Activated CD8-positive, alpha-beta T cell treated with anti-CD3 and anti-CD28 coated beads, Interleukin-2, amount 10 ng/mL, durations not matched to agents 7 days and 5 days (primary cell): ENCODE results near the gene IFNLR1. TPM values are rescaled to one million over a fixed set of nuclear protein-coding genes. Genes with fewer than 3 reads are reported as not detected.

Experiments used
- ATAC-seq: fragments of 150-1000 bp; cut with Tn5 transposase; one replicate; pipeline ENCODE4 v1.10.0; 2021; ENCODE audit warnings: moderate library complexity
- CTCF ChIA-PET: fragments of 350-600 bp; sonication (Branson Sonifier 250); formaldehyde crosslinking; loops from one replicate; lab custom pipeline; 2021; ENCODE audit warnings: antibody characterized with exemption; lab: Charles Lee
- POLR2A ChIA-PET: fragments of 350-600 bp; sonication (Branson Sonifier 250); formaldehyde crosslinking; loops from one replicate; lab custom pipeline; 2021; ENCODE audit warnings: antibody characterized with exemption; lab: Charles Lee
- DNase-seq: peaks from one replicate; pipeline ENCODE4 v3.0.0-alpha.2; 2020
- H3K27ac Mint-ChIP-seq: one replicate; pipeline ENCODE4 v1.8.0; 2021; ENCODE audit warnings: mild to moderate bottlenecking, mixed read lengths
- H3K27me3 Mint-ChIP-seq: one replicate; pipeline ENCODE4 v1.8.0; 2021; ENCODE audit warnings: low read depth, mixed read lengths
- H3K36me3 Mint-ChIP-seq: one replicate; pipeline ENCODE4 v1.8.0; 2021; ENCODE audit warnings: low read depth, mixed read lengths
- H3K4me1 Mint-ChIP-seq: one replicate; pipeline ENCODE4 v1.8.0; 2021; ENCODE audit warnings: low read depth, mixed read lengths
- H3K4me3 Mint-ChIP-seq: one replicate; pipeline ENCODE4 v1.8.0; 2021; ENCODE audit warnings: mild to moderate bottlenecking, mixed read lengths
- H3K9me3 Mint-ChIP-seq: one replicate; pipeline ENCODE4 v1.8.0; 2022; ENCODE audit warnings: mixed read lengths; ENCODE audit not compliant: insufficient read depth
- total RNA-seq, 2 experiments: library from RNA; stranded (reverse); gene quantifications; one replicate each; pipeline ENCODE4 v1.2.3, GENCODE V29; 2021

The IFNLR1 gene
- 1 to 10 TPM; 2.6 to 4.0 TPM for total RNA-seq

GRCh38 chr1:24186993-24187790, at the start of gene IFNLR1:
TSS of gene IFNLR1 (minus strand) at chr1:24187289. CDS start at chr1:24187248, 41 bp downstream.
- H3K9me3 Mint-ChIP-seq = no peaks in the 10 kb centered on the region
- peaks cover 50% of the 10 kb centered on the region for H3K4me1 Mint-ChIP-seq
- H3K27me3 Mint-ChIP-seq = no peaks in the 10 kb centered on the region
- no peaks in the 10 kb centered on the region for H3K36me3 Mint-ChIP-seq
- peak within 1 kb of the TSS; percentile 61 for H3K27ac Mint-ChIP-seq
- ATAC-seq (peak; percentile 89), DNase-seq (peak; percentile 75)
- POLR2A ChIA-PET = interaction anchor here (0.6 kb wide), 1 partner anchor 454 kb away, joined by 3 read pairs; no protein-coding TSS in a partner anchor
- CTCF ChIA-PET = interaction anchor here (0.9 to 9.2 kb wide), 5 partner anchors 13 to 204 kb away, joined by 3 to 124 read pairs (median 12); no protein-coding TSS in a partner anchor
- H3K4me3 Mint-ChIP-seq = peak within 1 kb of the TSS; percentile 76

DNA sequence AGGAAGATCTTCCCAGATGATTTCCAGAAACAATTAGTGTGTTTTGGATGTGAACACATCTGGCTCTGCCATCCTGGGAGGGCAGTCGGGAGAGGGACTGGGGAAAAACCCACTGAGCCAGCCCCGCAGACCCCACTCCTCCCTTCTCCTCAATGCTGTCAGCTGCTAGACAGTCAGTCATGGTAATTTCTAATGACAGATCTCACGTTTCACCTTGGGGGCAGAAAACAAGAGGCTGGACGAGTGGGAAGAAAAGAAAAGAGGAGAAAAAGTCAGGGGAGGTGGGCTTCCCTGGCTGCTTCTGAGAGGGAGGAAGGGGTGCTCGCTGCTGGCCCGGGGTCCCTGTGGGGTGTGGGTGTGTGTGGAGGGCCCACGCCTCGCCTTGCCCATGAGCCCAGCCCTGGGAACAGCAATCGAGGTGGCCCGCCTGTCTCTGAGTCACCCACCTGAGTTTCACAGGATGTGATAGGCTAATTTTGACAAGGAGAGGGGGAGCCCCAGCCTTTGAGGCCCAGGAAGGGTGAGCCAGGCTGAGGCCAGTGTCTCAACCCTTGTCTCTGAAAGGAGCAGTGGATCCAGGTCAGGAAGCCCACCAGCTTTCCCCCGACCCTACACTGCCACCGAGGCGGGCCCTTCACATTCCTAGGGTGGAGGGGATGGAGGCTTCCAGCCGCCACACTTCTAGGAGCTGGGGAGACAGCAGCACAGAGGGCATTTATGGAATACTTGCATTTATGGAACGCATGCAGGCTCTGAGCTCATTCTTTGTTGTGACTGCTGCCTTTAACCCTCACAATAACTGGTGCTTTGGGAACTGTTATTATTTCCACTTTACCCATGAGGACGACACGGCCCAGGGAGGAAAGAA, 49.1 kb upstream of the IFNLR1 start:
- Mint-ChIP-seq H3K27ac (no peak overlapping the region), H3K36me3 (no peaks in the 10 kb centered on the region), H3K27me3 (peaks cover 8% of the 10 kb centered on the region)

GRCh38 chr1:24233684-24234600, 46.9 kb upstream of the IFNLR1 start:
- H3K4me3 Mint-ChIP-seq = no peak overlapping the region
- H3K36me3 Mint-ChIP-seq = no peaks in the 10 kb centered on the region
- H3K4me1 Mint-ChIP-seq = no peaks in the 10 kb centered on the region
- H3K27ac Mint-ChIP-seq = no peak overlapping the region
- POLR2A ChIA-PET = no interaction called here
- H3K9me3 Mint-ChIP-seq = no peaks in the 10 kb centered on the region
- DNase-seq = no peak
- CTCF ChIA-PET = no interaction called here
- no peak for ATAC-seq
- H3K27me3 Mint-ChIP-seq = peaks cover 9% of the 10 kb centered on the region

More for the DNA sequence above, 49.1 kb upstream of the IFNLR1 start:
- DNase-seq (no peak), ATAC-seq (peak; percentile 47)
- POLR2A ChIA-PET = no interaction called here
- CTCF ChIA-PET = no interaction called here
- H3K9me3 Mint-ChIP-seq = no peaks in the 10 kb centered on the region
- no peak overlapping the region for H3K4me3 Mint-ChIP-seq
- H3K4me1 Mint-ChIP-seq = no peaks in the 10 kb centered on the region

DNA sequence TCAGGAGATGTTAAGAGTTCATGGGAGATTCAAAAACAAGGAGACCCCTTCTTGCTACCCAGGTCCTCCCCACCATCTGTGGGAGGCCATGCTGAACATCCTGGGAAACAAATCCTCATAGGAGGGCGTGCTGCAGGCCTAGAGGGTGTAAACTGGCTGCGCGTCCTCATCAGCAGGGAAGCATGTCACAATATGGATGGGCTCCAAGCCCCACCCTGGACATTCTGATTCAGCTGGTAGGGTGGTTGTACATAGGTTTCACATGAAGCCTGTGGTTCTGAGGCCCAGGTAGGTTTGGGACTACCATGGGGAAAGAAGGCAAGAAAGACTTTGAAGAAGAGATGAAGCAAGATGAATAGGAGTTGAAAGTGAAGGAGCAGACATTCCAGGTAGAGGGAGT, 44.6 kb upstream of the IFNLR1 start:
- H3K9me3 Mint-ChIP-seq = no peaks in the 10 kb centered on the region
- H3K27me3 Mint-ChIP-seq = peaks cover 12% of the 10 kb centered on the region
- no peak for ATAC-seq
- H3K4me3 Mint-ChIP-seq = no peak overlapping the region
- POLR2A ChIA-PET = no interaction called here
- no peaks in the 10 kb centered on the region for H3K36me3 Mint-ChIP-seq
- CTCF ChIA-PET = no interaction called here
- no peaks in the 10 kb centered on the region for H3K4me1 Mint-ChIP-seq
- no peak overlapping the region for H3K27ac Mint-ChIP-seq
- no peak for DNase-seq

- DNase-seq (no peak), ATAC-seq (no peak)
- H3K27ac Mint-ChIP-seq = no peak overlapping the region
- H3K4me3 Mint-ChIP-seq = no peak overlapping the region
- H3K4me1 Mint-ChIP-seq = no peaks in the 10 kb centered on the region
- peaks cover 12% of the 10 kb centered on the region for H3K27me3 Mint-ChIP-seq
- H3K9me3 Mint-ChIP-seq = no peaks in the 10 kb centered on the region
- ChIA-PET POLR2A (no interaction called here), CTCF (interaction anchor here (0.7 to 1.5 kb wide), 2 partner anchors 78 to 163 kb away, joined by 3 to 5 read pairs; no protein-coding TSS in a partner anchor)
- no peaks in the 10 kb centered on the region for H3K36me3 Mint-ChIP-seq
Measured at GRCh38 chr1:24228311-24228710, 41.2 kb upstream of the IFNLR1 start.

DNA sequence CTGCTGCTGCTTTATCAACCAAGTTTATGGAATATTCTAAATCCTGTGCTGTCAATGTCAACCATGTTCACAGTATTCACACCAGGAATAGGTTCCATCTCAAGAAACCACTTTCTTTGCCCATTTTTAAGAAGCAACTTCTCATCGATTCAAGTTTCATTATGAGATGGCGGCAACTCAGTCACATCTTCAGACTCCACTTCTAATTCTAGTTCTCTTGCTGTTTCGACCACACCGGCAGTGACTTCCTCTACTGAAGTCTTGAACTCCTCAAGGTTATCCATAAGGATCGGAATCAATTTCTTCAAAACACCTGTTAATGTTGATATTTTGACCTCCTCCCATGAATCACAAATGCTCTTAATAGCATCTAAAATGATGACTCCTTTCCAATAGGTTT, 39.7 kb upstream of the IFNLR1 start:
- ChIA-PET POLR2A (no interaction called here), CTCF (interaction anchor here (0.7 to 1.6 kb wide), 2 partner anchors 25 to 394 kb away, joined by 3 to 5 read pairs; no protein-coding TSS in a partner anchor)
- Mint-ChIP-seq H3K27me3 (peaks cover 9% of the 10 kb centered on the region), H3K9me3 (no peaks in the 10 kb centered on the region), H3K4me3 (no peak overlapping the region), H3K27ac (no peak overlapping the region), H3K36me3 (no peaks in the 10 kb centered on the region), H3K4me1 (no peaks in the 10 kb centered on the region)
- ATAC-seq = no peak
- no peak for DNase-seq

- Mint-ChIP-seq H3K27ac (no peak overlapping the region), H3K27me3 (peaks cover 9% of the 10 kb centered on the region), H3K4me3 (no peak overlapping the region), H3K9me3 (no peaks in the 10 kb centered on the region), H3K36me3 (no peaks in the 10 kb centered on the region), H3K4me1 (no peaks in the 10 kb centered on the region)
- ATAC-seq (no peak), DNase-seq (no peak)
- ChIA-PET POLR2A (no interaction called here), CTCF (no interaction called here)
Measured at GRCh38 chr1:24224761-24225160, 37.7 kb upstream of the IFNLR1 start.

DNA sequence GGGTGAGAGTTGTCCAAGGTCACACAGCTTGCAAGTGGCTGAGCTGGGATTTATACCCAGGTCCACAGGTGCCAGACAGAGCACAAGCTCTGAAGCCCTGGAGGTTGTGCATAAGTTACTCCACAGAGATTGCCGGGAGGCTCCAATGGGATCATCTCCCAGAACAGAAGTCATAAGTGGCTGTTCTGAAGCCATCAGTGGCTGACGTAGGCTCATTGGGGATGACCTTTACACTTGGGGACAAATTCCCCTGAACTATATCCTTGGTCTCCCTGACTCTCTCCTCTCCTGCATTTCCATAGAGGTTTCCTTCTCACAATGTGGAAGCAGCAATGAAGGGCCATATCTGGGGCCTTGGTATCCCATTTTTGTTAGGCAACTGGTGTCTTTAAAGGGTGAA, 37.0 kb upstream of the IFNLR1 start:
- peaks cover 9% of the 10 kb centered on the region for H3K27me3 Mint-ChIP-seq
- CTCF ChIA-PET = interaction anchor here (2.9 kb wide), 1 partner anchor 24 kb away, joined by 11 read pairs; no protein-coding TSS in a partner anchor

DNA sequence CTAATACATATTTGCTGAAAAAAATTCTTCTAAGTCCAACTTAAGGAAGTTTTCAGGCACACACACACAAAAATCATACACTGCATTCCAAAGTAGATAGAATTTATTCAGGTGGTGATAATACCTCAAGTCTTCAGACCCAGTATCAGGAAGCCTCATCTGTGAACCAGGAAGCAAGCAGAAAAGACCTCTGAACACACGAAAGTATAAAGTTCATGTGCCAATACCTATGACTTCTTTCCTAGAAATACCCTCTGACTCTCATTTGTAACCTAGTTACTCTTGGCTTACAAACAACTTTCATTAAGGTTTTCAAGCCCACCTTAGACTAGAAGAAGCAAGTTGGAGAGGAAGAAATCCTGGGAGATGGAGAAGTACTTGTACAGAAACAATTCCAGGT, 35.7 kb upstream of the IFNLR1 start:
- CTCF ChIA-PET = interaction anchor here (1.0 to 2.9 kb wide), 2 partner anchors 23 to 169 kb away, joined by 5 to 11 read pairs; no protein-coding TSS in a partner anchor
- no peak for DNase-seq
- no peak for ATAC-seq
- H3K4me3 Mint-ChIP-seq = no peak overlapping the region
- H3K4me1 Mint-ChIP-seq = no peaks in the 10 kb centered on the region
- H3K27me3 Mint-ChIP-seq = peaks cover 12% of the 10 kb centered on the region
- H3K27ac Mint-ChIP-seq = no peak overlapping the region
- H3K9me3 Mint-ChIP-seq = no peaks in the 10 kb centered on the region
- POLR2A ChIA-PET = no interaction called here
- H3K36me3 Mint-ChIP-seq = no peaks in the 10 kb centered on the region

More for the DNA sequence above, 37.0 kb upstream of the IFNLR1 start:
- Mint-ChIP-seq H3K36me3 (no peaks in the 10 kb centered on the region), H3K9me3 (no peaks in the 10 kb centered on the region), H3K4me3 (no peak overlapping the region), H3K27ac (no peak overlapping the region), H3K4me1 (no peaks in the 10 kb centered on the region)
- no peak for ATAC-seq
- POLR2A ChIA-PET = no interaction called here
- DNase-seq = no peak

DNA sequence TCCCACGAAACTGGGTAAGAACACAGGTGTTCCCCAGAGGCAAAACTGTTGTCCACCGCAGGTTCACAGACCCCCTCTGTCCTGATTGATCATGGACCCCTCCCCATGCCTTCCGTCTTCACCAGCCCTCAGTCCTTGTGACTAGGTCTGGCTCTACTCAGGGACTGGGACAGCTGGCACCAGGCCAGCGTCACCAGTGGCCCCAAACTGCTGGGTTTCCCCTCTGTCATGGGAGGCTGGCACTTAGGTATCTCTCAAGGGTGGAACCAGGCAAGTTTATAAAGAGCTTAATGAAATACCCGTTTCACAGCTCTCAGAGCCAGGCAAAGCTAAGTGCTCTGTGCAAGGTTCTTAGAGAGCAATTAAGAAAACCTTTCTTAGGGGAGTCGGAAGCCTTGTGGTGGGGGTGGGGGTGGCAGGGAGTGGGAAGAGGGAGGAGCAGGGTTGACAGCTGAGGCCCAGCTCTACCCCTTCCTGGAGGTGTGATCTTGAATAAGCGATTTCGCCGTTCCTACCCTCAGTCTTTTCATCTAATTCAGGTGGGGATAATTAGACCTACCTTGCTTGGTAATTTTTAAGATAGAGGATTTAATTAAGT, 35.0 kb upstream of the IFNLR1 start:
- H3K9me3 Mint-ChIP-seq = no peaks in the 10 kb centered on the region
- no peak for ATAC-seq
- no peaks in the 10 kb centered on the region for H3K36me3 Mint-ChIP-seq
- peaks cover 12% of the 10 kb centered on the region for H3K27me3 Mint-ChIP-seq
- no peak for DNase-seq
- H3K27ac Mint-ChIP-seq = no peak overlapping the region
- no peak overlapping the region for H3K4me3 Mint-ChIP-seq
- CTCF ChIA-PET = interaction anchor here (1.6 to 2.9 kb wide), 2 partner anchors 20 to 22 kb away, joined by 5 to 11 read pairs; no protein-coding TSS in a partner anchor
- H3K4me1 Mint-ChIP-seq = no peaks in the 10 kb centered on the region
- POLR2A ChIA-PET = no interaction called here
